ENCODE results near the gene PCBP1.
A peak's percentile ranks its signal among the peaks of the same experiment; 100 is the strongest.
"Not testable (repeated sequence)": the region's sequence is repeated elsewhere in the genome, so short reads cannot be mapped to it uniquely, and the experiment has no call there.

Gene PCBP1

GRCh38 chr2:70083344-70084156 lies 3.7 kb upstream of the PCBP1 start:
- peak; percentile 41 for DNase-seq

GRCh38 chr2:70084973-70085710 lies 2.1 kb upstream of the PCBP1 start:
- peak; percentile 95 for DNase-seq

GRCh38 chr2:70085711-70086277 lies 1.5 kb upstream of the PCBP1 start:
- peak; percentile 79 for DNase-seq

GRCh38 chr2:70086278-70086837 lies 919 bp upstream of the PCBP1 start:
- DNase-seq = peak; percentile 95

GRCh38 chr2:70087702-70088597 lies 673 bp downstream of the PCBP1 start:
- peak; percentile 83 for DNase-seq

- DNase-seq = no peak
Observed at GRCh38 chr2:70088598-70089219, 1.4 kb downstream of the PCBP1 start.

GRCh38 chr2:70089220-70089982 lies 2.1 kb downstream of the PCBP1 start:
- peak; percentile 90 for DNase-seq

GRCh38 chr2:70089983-70090525 lies 2.8 kb downstream of the PCBP1 start:
- no peak for DNase-seq

DNA sequence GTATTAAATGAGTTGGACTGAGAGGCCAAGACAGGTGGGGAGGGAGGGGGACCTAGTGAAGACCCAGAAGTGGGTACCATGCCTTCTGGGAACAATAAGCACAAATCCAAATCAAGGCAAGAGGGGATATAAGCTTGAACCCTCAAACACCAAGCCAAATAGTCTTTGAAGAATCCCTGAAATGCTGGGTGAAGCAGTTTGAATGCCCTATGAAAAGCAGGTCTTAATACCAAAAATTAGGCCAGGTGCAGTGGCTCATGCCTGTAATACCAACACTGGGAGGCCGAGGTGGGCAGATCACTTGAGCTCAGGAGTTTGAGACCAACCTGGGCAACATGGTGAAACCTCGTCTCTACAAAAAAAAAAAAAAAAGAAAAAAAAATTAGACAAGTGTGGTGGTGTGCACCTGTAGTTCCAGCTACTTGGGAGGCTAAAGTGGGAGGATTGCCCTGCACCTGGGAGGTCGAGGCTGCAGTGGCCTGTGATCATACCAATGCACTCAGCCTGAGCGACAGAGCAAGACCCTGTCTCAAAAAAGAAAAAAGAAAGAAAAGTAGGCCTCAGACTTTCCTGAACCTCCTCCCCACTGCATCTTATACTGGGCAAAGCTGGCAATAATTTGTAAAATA lies 3.5 kb downstream of the PCBP1 start:
- no peak for DNase-seq

DNA sequence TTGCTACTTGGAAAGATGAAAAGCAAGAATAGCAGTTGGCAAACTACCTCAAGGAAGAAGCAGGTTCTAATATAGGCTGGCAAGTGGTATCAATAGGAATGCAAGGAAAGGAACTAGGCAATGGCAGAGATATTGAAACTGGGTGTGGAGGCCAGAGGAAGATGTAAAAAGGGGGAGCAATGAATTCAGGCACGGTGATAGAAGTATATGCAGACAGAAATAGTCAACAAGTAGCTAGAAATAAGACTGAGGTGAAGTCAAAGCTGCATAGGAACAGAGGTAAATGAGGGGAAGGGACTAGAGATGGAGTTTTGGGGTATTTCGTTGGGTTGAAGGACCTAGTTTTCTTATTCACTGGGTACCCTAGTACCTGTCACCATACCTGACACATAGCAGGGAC lies 4.1 kb downstream of the PCBP1 start:
- no peak for DNase-seq

GRCh38 chr2:70091816-70092215 lies 4.5 kb downstream of the PCBP1 start:
- DNase-seq = no peak

DNA sequence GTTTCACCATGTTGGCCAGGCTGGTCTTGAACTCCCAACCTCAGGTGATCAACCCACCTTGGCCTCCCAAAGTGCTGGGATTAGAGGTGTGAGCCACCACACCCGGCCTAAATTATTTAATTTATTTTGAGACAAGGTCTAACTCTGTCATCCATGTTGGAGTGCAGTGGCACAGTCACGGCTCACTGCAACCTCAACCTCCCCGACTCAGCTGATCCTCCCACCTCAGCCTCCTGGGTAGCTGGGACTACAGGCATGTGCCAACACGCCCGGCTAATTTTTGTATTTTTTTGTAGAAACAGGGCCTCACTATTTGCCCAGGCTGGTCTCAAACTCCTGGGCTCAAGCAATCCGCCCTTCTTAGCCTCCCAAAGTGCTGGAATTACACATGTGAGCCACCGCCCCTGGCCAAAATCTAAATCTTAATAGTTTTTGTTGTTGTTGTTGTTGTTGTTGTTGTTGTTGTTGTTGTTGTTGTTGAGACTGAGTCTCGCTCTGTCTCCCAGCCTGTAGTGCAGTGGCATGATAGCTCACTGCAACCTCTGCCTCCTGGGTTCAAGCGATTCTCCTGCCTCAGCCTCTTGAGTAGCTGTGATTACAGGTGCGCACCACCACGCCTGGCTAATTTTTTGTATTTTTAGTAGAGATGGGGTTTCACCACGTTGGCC lies 5.4 kb downstream of the PCBP1 start:
- not testable (repeated sequence) for DNase-seq

- peak; percentile 22 for DNase-seq
Observed at GRCh38 chr2:70094171-70094977, 7.1 kb downstream of the PCBP1 start.

GRCh38 chr2:70094978-70095719 lies 7.9 kb downstream of the PCBP1 start:
- DNase-seq = peak; percentile 81

DNA sequence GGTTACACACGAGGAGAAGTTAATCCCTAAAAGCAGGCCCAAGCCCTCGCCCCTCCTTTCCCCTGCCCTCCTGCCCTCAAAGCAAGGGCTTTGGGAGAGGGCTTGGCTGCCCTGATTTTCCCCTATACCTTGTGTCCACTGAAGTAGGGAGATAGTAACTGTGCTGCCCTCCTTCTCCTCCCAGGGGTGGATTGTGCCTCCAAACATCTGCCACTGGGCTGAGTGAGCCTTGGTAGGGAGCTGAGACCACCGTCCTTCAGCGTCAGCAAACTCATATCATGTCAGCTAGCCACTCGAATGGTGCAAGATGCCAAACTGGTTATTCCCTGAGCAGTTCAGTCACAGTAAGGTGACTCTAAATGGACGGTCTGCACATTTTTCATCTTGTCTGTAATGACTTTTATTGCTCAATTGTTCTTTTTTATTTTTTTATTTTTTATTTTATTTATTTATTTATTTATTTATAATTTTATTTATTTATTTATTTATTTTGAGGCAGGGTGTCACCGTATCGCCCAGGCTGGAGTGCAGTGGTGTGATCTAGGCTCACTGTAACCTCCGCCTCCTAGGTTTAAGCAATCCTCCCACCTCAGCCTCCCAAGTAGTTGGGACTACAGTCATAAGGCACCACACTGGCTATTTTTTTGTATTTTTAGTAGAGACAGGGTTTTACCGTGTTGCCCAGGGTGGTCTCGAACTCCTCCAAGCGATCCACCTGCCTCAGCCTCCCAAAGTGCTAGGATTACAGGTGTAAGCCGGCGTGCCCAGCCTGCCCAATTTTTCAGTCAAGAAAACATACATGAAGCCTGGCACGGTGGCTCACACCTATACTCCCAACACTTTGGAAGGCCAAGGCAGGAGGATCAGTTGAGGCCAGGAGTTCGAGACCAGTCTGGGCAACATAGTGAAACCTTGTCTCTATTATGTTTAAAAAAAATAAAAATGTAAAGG lies 8.7 kb downstream of the PCBP1 start:
- DNase-seq = no peak

DNA sequence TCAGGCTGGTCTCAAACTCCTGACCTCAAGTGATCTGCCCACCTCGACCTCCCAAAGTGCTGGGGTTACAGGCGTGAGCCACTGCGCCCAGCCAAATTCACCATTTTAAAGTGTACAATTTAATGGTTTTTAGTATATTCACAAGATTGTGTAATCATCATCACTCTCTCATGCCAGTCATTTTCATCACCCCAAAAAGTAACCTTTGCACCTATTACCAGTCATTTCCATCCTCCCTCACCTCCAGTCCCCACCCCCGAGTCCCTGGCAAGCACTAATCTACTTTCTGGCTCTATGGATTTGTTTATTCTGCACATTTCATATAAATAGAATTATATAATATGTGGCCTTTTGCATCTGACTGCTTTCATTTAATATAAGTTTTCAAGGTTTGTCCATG lies 10.8 kb downstream of the PCBP1 start:
- DNase-seq = no peak

DNA sequence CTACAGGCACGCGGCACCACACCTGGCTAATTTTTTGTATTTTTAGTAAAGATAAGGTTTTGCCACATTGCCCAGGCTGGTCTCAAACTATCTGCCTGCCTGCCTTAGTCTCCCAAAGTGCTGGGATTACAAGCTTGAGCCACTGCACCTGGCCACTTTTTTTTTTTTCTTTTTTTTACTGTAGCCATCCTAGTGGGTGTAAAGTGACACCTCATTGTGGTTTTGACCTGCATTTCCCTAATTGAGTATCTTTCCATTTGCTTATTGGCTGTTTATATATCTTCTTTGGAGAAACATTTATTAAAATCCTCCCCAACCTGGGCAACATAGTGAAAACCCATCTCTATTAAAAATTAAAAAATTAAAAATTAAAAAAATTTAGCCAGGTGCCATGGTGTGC lies 12.0 kb downstream of the PCBP1 start:
- no peak for DNase-seq

Data from DMS53 (cell line).